NCI-H128 (cell line): ENCODE measurements around the gene HCN1.
"Not testable (repeated sequence)": the region's sequence is repeated elsewhere in the genome, so short reads cannot be mapped to it uniquely, and the experiment has no call there.

ENCODE experiments used
- DNase-seq: peaks from one replicate; lab custom pipeline; 2025; ENCODE audit not compliant: unreplicated experiment; lab: John Stamatoyannopoulos, UW

HCN1 gene

GRCh38 chr5:45312627-45313026, 383.6 kb downstream of the HCN1 start:
- DNase-seq: not testable (repeated sequence)

- DNase-seq: no peak
Observed at GRCh38 chr5:45295231-45295630, 400.9 kb downstream of the HCN1 start.

DNA sequence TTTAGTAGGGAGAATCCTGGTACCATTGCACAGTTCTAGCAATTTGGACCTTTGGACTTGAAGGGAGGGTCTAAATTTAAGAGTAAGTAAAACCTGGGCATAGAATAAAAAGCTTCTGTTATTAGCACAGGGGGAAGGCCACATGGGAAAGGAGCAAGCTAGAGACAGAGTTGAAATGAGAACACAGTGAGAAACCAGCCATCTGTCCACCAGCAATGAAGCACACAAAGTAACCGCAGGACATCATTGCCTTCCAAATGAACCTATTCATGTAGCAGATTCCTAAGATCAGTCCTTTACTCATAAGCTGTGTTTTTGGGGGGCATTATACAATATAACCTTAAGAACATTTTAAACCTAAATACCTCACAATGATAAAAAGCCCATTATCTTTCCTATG, 407.4 kb downstream of the HCN1 start:
- DNase-seq: no peak

DNA sequence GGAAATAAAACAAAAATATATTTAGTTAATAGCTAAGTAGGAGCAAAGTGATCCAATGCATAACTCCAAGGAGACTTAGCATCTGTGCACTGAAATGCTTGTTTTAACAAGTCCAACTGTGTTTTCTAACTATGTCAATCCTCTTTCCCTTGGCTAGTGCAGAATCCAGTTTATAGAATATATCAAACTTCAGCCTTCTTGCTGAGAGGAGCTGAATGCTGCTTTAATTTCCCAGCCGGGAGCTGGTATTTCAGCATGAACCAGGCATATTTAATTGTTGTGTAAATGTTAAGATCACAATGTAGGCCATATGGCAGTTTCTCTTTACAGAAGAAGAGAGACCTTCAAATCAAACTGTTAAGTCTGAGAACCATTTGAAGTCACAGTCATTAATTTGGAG, 411.7 kb downstream of the HCN1 start:
- no peak for DNase-seq

DNA sequence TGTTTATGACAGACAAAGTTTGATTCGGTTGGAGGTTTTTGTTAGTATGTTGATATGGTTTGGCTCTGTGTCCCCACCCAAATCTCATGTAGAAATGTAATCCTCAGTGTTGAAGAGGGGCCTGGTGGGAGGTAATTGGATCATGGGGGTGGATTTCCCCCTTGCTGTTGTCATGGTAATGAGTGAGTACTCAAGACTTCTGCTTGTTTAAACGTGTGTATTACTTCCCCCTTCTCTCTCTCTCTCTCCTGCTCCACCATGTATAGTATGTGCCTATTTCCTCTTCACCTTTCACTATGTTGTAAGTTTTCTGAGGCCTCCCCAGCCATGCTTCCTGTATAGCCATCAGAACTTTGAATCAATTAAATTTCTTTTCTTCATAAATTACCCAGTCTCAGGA, 415.1 kb downstream of the HCN1 start:
- DNase-seq: no peak

DNA sequence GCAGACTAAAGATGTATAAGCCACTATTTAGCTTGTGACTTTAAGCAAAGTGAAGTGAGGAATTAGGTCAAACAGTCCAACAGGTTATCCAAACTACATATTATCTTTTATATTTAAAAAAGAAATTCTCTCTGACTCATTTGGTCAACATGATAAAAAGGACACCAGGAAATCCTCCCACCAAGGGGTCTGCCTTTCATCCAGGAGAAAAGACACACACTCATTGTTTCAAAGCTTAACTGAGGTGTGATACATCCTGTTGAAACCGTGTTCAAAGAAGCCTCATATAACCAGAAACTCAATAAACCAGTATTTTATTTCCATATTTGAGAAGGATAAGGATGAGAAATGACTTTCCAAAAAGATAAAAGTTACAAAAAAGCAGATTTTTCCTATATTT, 417.1 kb downstream of the HCN1 start:
- no peak for DNase-seq

GRCh38 chr5:45277860-45278259, 418.3 kb downstream of the HCN1 start:
- DNase-seq: no peak

DNA sequence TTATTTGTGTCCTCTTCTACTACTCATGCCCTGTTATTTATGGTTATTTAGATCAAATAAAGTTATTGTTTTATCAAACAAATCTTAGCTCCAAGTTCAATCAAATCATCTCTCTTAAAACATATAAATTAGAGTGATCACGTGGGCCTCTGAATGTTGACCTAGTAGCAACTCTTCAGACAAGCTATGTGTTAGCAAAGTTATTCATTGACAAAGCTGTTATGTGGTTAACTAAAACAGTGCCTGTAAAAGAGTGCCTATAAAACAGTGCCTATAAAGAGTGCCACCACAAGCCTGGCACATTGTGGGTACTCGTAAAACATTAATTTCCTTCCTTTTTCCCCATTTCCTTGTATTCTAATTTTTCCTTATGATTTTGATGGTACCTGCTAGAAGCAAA, 421.9 kb downstream of the HCN1 start:
- DNase-seq: no peak

DNA sequence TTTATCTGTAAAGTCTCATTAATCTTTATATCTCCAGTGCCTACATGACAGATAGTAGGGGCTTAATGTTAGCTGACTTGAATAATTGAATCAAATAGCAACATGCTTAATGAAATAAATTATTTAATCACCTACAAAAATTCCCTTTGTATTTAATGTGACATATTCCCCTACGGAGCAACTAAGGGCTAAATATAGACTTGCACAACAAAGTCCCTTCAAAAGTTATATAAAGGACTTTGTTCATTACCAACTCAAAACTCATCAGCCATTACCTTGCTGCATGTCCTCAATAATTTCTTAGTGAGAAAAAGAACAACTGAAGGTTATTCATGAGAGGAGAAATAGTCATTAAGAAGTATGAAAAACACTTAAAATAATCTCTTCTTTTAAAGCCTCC, 424.6 kb downstream of the HCN1 start:
- DNase-seq: no peak

GRCh38 chr5:45264447-45264846, 431.7 kb downstream of the HCN1 start:
- no peak for DNase-seq

DNA sequence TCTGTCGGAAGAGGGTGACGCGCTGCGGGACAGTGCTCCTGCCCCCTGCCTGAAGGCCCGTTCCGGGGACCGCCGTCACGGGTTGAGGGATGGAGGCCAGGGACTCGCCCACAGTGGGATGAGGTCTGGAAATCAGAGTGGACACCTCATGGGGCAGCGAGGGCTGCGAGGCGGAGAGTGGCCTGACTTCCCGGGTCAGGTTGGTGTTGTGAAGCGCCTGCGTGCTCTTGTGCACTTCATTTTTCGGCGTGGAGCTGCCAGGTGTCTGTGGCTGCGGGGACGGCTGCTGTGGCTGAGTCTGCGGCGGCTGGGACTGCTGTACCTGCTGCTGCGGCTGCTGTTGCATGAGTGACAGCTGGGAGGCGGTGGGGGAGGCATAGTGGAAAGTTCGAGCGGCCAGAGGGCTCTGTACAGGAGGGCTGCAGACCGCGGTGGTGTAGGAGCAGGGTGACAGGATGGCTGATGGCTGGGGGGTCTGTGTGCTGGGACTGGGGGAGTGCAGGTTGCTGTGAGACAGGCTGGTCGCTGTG, 434.1 kb downstream of the HCN1 start:
- no peak for DNase-seq

- no peak for DNase-seq
Observed at GRCh38 chr5:45261125-45261524, 435.1 kb downstream of the HCN1 start.

DNA sequence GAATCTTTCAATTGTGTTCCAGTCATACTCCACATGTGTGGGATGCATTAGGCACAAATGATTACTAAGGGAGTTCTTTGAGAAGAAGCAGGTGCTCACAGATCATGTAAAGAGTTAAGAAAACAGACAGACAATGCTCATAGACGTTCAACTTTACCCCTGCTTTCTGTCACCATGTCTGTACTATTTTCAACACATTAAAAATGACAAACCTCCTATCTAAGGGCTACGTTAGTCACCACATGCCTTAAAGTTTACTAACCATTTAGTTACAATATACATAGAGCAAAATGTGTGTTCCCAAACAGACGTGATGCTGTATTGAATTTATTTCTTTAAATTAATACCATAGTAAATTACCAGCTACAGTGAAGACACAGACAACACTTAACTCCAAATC, 435.9 kb downstream of the HCN1 start:
- no peak for DNase-seq

GRCh38 chr5:45252978-45253377, 443.2 kb downstream of the HCN1 start:
- no peak for DNase-seq

DNA sequence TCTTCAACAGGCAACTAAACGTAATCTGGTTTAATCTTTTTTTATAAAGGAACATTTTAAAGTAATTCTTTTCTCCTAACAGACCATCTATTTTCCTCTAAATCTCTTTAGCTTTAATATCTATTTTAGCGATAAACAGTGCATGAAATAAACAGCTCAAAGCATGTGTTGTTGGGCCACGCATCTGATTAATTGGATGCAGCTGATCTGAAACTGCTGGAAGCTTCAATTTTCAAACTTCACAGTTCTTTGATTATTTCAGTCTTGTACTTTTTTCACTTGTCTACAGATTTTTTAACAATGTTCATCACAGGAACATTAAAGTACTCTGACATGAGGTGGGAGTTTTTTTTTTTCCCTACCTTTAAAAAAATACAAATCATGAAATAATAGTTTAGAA, 443.6 kb downstream of the HCN1 start:
- DNase-seq: no peak

- DNase-seq: no peak
Observed at GRCh38 chr5:45225571-45226031, 470.6 kb downstream of the HCN1 start.

DNA sequence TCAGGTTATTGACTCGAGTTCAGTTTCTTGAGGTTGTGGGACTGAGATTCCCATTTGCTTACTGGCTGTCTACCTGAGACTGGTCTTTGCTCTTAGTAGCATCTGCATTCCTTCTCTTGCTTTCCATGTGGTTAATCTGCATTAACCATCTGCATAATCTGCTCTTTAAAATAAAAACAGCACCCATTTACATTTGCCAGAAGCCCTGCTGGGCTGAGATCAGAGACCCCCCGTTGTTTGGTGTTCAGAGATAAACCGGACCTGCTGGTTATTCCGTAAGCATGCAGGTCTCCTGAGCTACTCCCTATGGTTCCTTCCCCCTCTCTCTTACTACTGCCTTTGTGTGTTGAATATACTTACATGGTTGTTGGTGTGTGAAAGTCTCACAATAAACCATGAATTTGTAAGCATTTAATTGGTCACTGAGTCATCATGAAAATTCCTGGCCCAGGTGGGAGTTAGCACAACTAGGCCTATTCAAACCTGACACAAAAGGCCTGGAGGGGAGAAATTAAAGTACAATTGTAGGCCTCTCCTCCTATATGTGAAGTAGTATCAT, 490.7 kb downstream of the HCN1 start:
- no peak for DNase-seq
